Right atrium auricular region (tissue), 2 donors: ENCODE data around the gene SUSD4. TPM values are rescaled to one million over a fixed set of nuclear protein-coding genes. Genes with fewer than 3 reads are reported as not detected.

ENCODE experiments used
- DNase-seq: peaks from one replicate; pipeline ENCODE4 v3.0.0-alpha.2; 2019; ENCODE audit warnings: low spot score
- H3K27ac ChIP-seq, 2 donors: fragments of 200-600 bp; sonication (generic); 1 replicate in 1 of 2; 2 replicates in 1 of 2; pipeline ENCODE4 v1.5.1; 2016 to 2019
- H3K27me3 ChIP-seq, 2 donors: fragments of 200-600 bp; sonication (generic); one replicate each; pipeline versions ENCODE4 v1.5.1 to v1.6.0; 2017 to 2019
- H3K36me3 ChIP-seq: fragments of 200-600 bp; sonication (generic); one replicate; pipeline ENCODE4 v1.5.1; 2016
- H3K4me1 ChIP-seq, 2 donors: fragments of 200-600 bp; sonication (generic); one replicate each; pipeline versions ENCODE4 v1.5.1 to v1.6.0; 2017 to 2019
- H3K4me3 ChIP-seq, 2 donors: fragments of 200-600 bp; sonication (generic); 1 replicate in 1 of 2; 2 replicates in 1 of 2; pipeline ENCODE4 v1.5.1; 2017 to 2019; ENCODE audit warnings: mild to moderate bottlenecking in 1 of 2, moderate library complexity in 1 of 2
- H3K9me3 ChIP-seq, 2 donors: fragments of 200-600 bp; sonication (generic); one replicate each; pipeline ENCODE4 v1.5.1; 2019
- total RNA-seq, 2 donors: library from RNA; depleted of rRNA; stranded (reverse); fragments of >200 nt; gene quantifications; one replicate each; pipeline ENCODE4 v1.1.0, GENCODE V29; 2016
- TF ChIP-seq, protein P1 (sequence below), 2 donors: fragments of 200-600 bp; sonication (generic); IDR thresholded peaks; one replicate each; pipeline ENCODE4 v1.5.1; 2019; ENCODE audit warnings: antibody characterized with exemption in 2 of 2

Gene SUSD4
- total RNA-seq, 2 donors from 2014 or later = 8.9 to 17.7 TPM

DNA sequence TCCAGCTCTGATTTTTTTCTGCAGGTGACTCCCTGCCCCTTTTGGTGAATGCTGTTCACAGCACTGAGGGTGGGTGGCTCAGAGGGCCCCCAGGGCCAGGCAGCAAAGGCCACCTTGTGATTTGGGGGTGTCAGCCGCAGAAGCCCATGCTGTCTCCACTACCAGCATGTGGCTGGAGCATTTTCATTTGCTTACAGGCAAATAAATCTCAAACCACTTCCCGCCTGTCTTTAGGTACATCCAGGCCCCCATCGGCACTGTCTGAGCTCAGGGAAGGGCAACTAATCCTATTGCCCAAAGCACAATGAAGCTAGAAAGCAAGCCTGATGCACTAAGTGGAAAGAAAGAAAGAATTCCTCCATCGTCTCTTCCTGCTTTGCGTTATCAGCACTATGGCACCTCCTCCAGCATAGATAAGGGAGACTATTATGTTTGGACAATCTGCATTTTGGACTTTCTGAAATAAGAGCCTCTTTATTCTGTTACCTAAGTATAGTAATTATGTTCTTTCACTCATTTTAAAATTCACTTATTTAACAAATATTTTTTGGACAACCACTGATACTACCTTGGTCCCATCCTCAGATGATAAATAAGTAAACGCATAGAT, 120.4 kb downstream of the SUSD4 start:
- no peaks in the 10 kb centered on the region for H3K9me3 ChIP-seq
- H3K36me3 ChIP-seq = no peaks in the 10 kb centered on the region
- no peak overlapping the region for H3K27ac ChIP-seq
- TF ChIP-seq, protein P1, sequence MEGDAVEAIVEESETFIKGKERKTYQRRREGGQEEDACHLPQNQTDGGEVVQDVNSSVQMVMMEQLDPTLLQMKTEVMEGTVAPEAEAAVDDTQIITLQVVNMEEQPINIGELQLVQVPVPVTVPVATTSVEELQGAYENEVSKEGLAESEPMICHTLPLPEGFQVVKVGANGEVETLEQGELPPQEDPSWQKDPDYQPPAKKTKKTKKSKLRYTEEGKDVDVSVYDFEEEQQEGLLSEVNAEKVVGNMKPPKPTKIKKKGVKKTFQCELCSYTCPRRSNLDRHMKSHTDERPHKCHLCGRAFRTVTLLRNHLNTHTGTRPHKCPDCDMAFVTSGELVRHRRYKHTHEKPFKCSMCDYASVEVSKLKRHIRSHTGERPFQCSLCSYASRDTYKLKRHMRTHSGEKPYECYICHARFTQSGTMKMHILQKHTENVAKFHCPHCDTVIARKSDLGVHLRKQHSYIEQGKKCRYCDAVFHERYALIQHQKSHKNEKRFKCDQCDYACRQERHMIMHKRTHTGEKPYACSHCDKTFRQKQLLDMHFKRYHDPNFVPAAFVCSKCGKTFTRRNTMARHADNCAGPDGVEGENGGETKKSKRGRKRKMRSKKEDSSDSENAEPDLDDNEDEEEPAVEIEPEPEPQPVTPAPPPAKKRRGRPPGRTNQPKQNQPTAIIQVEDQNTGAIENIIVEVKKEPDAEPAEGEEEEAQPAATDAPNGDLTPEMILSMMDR (IDR thresholded peaks at IDR 0.05) = no peak
- H3K4me3 ChIP-seq = no peak overlapping the region
- DNase-seq = peak; percentile 36
- H3K27me3 ChIP-seq = no peaks in the 10 kb centered on the region
- H3K4me1 ChIP-seq = no peaks in the 10 kb centered on the region

DNA sequence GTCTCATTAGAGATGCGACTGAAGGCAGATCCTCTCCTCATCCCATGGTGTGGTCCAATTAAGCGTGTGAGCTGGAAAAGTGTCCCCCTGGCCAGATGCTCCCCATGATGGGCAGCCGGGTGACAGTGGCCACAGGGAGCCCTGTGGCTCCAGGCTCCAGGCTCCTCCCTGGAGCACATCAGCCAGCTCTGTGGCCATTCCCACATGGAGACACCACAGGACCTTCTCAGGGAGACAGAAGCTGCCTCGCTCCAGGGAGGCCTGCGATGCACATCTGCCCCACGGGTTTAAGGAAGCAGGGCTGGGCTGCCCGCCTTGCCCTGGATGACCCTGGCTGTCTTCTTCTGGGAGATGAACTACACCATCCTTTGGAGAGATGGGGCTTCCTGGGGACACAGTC, 121.0 kb downstream of the SUSD4 start:
- TF ChIP-seq, protein P1 (IDR thresholded peaks at IDR 0.05) = no peak
- DNase-seq = no peak
- no peaks in the 10 kb centered on the region for H3K27me3 ChIP-seq

DNA sequence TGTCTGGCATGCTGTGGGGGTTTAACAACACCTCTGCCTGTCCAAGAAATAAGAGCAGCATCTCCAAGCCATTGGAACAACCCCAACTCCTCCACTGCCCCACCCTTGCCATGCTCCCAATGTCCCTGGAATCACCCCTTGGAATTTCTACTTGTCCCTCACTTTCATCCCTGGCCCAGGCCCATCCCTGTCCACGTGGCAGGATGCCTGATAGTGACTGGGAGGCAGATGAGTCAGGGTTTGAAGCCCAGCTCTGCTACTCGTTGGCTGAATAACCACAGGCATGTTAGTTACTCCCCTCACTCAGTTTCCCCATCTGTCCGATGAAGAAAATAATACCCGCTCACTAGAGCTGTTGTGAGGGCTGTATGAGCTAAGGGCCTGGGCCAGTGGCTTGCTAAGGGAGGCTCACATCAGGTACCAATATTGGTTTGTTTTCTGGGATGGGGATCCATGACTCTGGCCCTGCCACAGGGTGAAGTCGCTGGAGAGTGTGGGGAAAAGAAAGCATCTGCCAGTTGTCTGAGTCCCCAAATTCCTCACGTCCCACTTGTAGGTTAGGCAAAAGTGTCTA, 121.5 kb downstream of the SUSD4 start:
- Histone ChIP-seq H3K4me1 (no peaks in the 10 kb centered on the region), H3K36me3 (no peaks in the 10 kb centered on the region), H3K4me3 (no peak overlapping the region), H3K27ac (no peak overlapping the region), H3K27me3 (no peaks in the 10 kb centered on the region), H3K9me3 (peaks cover 0 to 7% of the 10 kb centered on the region in 2 donors)
- TF ChIP-seq, protein P1 (IDR thresholded peaks at IDR 0.05) = no peak
- DNase-seq = no peak

More for the DNA sequence above, 121.0 kb downstream of the SUSD4 start:
- H3K36me3 ChIP-seq = no peaks in the 10 kb centered on the region
- H3K4me1 ChIP-seq = no peaks in the 10 kb centered on the region
- no peak overlapping the region for H3K27ac ChIP-seq
- H3K4me3 ChIP-seq = no peak overlapping the region
- peaks cover 0 to 3% of the 10 kb centered on the region in 2 donors for H3K9me3 ChIP-seq

DNA sequence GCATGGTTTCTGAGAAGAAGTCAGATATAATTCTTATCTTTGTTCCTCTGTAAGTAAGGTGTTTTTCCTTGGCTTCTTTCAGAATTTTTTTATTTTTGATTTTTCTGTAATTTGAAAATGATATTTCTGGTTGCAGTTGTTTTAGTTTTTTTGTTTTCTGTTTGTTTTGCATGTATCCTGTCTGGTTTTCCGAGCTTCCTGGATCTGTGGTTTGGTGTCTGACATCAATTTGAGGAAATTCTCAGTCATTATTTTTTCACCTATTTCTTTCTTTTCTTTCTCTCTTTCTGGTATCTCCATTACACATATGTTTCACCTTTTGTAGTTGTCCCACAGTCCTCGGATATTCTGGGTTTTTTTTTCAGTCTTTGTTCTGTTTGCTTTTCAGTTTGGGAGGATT, 123.9 kb downstream of the SUSD4 start:
- Histone ChIP-seq H3K9me3 (peaks cover 0 to 12% of the 10 kb centered on the region in 2 donors), H3K27ac (no peak overlapping the region), H3K4me3 (no peak overlapping the region), H3K36me3 (no peaks in the 10 kb centered on the region), H3K4me1 (no peaks in the 10 kb centered on the region), H3K27me3 (no peaks in the 10 kb centered on the region)
- TF ChIP-seq, protein P1 (IDR thresholded peaks at IDR 0.05) = no peak
- no peak for DNase-seq

DNA sequence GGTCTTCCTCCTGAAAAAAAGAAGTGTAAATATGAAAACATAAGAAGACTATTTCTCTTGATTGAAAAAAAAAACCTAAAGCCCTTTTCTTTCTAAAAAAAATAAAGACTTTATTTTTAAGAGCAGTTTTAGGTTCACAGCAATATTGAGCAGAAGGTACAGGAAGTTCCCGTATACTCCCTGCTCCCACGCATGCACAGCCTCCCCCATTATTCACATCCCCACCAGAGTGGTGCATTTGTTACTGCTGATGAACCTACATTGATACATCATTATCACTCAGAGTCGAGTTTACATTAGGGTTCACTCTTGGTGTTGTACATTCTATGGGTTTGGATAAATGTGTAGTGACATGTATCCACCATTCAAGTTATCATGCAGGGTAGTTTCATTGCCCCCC, 128.9 kb downstream of the SUSD4 start:
- DNase-seq = no peak
- TF ChIP-seq, protein P1 (IDR thresholded peaks at IDR 0.05) = no peak
- no peak overlapping the region for H3K4me3 ChIP-seq

More for the DNA sequence above, 128.9 kb downstream of the SUSD4 start:
- no peak overlapping the region for H3K27ac ChIP-seq
- peaks cover 0 to 12% of the 10 kb centered on the region in 2 donors for H3K9me3 ChIP-seq
- no peaks in the 10 kb centered on the region for H3K36me3 ChIP-seq
- peaks cover 0 to 21% of the 10 kb centered on the region in 2 donors for H3K4me1 ChIP-seq
- no peaks in the 10 kb centered on the region for H3K27me3 ChIP-seq
